ENCODE measurements around the gene ZHX3. TPM values are rescaled to one million over a fixed set of nuclear protein-coding genes. Genes with fewer than 3 reads are reported as not detected.

The ZHX3 gene
- total RNA-seq, 3 donors from 2014 or later, result 6.9 to 11.9 (median 9.9) TPM

- peaks cover 2% of the 10 kb centered on the region for H3K27me3 Mint-ChIP-seq (ENCODE audit: low read depth)
- no peaks in the 10 kb centered on the region for H3K9me3 Mint-ChIP-seq
- no peaks in the 10 kb centered on the region for H3K4me1 Mint-ChIP-seq (ENCODE audit: low read depth)
- no peak overlapping the region for H3K4me3 Mint-ChIP-seq
- DNase-seq (no peak), ATAC-seq (no peak)
- H3K36me3 Mint-ChIP-seq (ENCODE audit: insufficient read depth), result no peaks in the 10 kb centered on the region
These were observed 42.0 kb upstream of the ZHX3 start for GRCh38 chr20:41359541-41360011.

- no peaks in the 10 kb centered on the region for H3K27me3 Mint-ChIP-seq (ENCODE audit: low read depth)
- H3K4me3 Mint-ChIP-seq, result no peak overlapping the region
- no peaks in the 10 kb centered on the region for H3K36me3 Mint-ChIP-seq (ENCODE audit: insufficient read depth)
- no peaks in the 10 kb centered on the region for H3K4me1 Mint-ChIP-seq (ENCODE audit: low read depth)
- H3K9me3 Mint-ChIP-seq, result no peaks in the 10 kb centered on the region
- DNase-seq, result no peak
- ATAC-seq, result no peak
These were observed 41.2 kb upstream of the ZHX3 start for GRCh38 chr20:41358717-41359116.

DNA sequence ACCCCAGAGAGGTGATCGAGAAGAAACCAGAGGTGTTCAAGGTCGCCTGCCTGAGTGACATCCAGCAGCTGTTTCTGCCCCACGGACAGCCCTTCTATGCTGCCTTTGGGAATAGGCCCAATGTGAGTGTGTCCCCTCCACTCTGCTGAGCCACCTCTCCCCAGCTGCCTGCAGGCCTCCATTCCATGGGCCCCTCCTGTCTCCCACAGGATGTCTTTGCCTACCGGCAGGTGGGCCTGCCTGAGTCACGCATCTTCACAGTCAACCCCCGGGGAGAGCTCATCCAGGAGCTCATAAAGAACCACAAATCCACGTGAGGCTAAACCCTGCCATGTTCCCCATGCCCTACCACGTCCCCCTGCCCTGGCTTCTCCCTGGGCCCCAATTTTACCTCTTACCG is 40.7 kb upstream of the ZHX3 start:
- ATAC-seq (no peak), DNase-seq (no peak)
- no peaks in the 10 kb centered on the region for H3K4me1 Mint-ChIP-seq (ENCODE audit: low read depth)
- no peaks in the 10 kb centered on the region for H3K36me3 Mint-ChIP-seq (ENCODE audit: insufficient read depth)
- no peaks in the 10 kb centered on the region for H3K9me3 Mint-ChIP-seq
- H3K4me3 Mint-ChIP-seq, result no peak overlapping the region
- no peaks in the 10 kb centered on the region for H3K27me3 Mint-ChIP-seq (ENCODE audit: low read depth)

DNA sequence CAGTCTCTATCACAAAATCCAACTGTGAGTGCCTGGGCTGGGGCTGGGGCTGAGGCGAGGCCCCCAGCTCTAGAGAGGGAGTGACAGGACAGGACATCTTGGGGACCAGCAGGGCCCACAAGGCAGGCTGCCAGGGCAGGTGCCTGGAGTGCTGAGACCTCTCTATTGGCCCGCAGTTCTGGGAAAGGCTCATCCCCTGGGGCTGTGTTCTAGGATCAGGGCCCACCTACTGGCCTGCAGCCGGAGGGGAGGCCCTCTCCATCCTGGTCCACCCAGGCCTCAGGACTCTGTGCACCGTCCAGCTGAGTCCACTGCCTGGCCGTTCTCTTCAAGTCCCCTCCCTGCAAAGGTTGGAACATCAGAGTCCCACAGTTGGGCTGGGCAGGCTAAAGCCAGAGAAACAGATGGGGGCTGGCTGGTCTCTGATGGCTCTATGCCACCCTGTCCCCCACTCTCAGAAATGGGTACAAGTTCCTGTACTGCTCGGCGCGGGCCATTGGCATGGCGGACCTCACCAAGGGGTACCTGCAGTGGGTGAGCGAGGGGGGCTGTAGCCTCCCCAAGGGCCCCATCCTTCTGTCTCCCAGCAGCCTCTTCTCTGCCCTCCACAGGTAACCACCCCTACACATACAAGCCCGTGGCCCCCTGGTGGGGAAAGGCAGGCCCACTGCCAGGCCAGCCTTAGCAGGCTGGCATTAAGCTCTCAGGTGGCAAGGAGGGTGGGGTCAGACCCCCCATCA is 40.1 kb upstream of the ZHX3 start:
- Mint-ChIP-seq H3K27me3 (ENCODE audit: low read depth) (no peaks in the 10 kb centered on the region), H3K4me1 (ENCODE audit: low read depth) (no peaks in the 10 kb centered on the region), H3K4me3 (no peak overlapping the region), H3K9me3 (no peaks in the 10 kb centered on the region), H3K36me3 (ENCODE audit: insufficient read depth) (no peaks in the 10 kb centered on the region)
- DNase-seq, result no peak
- ATAC-seq, result peak in 1 of 2 donors; percentile 25

DNA sequence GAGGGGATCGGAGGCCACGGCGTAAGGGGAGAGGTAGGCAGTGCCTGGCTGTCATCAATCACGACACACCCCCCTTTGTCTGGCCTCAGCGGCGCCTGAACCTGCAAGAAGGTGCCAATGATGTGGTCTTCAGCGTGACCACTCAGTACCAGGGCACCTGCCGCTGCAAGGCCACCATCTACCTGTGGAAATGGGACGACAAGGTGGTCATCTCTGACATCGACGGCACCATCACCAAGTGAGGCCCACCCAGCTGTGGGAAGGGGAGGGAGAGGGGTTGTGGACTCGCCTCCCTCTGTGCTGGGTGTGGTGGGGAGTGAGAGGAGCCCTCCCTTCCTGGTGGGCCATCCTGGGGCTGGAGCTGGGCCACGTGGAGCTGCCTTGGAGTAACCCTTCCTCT is 39.4 kb upstream of the ZHX3 start:
- no peaks in the 10 kb centered on the region for H3K9me3 Mint-ChIP-seq
- no peak for DNase-seq
- no peak overlapping the region for H3K4me3 Mint-ChIP-seq
- H3K36me3 Mint-ChIP-seq (ENCODE audit: insufficient read depth), result no peaks in the 10 kb centered on the region
- H3K27me3 Mint-ChIP-seq (ENCODE audit: low read depth), result no peaks in the 10 kb centered on the region
- H3K4me1 Mint-ChIP-seq (ENCODE audit: low read depth), result no peaks in the 10 kb centered on the region
- ATAC-seq, result no peak

- ATAC-seq (no peak), DNase-seq (no peak)
- Mint-ChIP-seq H3K27me3 (ENCODE audit: low read depth) (no peaks in the 10 kb centered on the region), H3K4me1 (ENCODE audit: low read depth) (no peaks in the 10 kb centered on the region), H3K36me3 (ENCODE audit: insufficient read depth) (no peaks in the 10 kb centered on the region), H3K9me3 (no peaks in the 10 kb centered on the region), H3K4me3 (no peak overlapping the region)
These were observed 38.2 kb upstream of the ZHX3 start for GRCh38 chr20:41355598-41356203.

GRCh38 chr20:41355192-41355591 is 37.7 kb upstream of the ZHX3 start:
- Mint-ChIP-seq H3K4me3 (no peak overlapping the region), H3K4me1 (ENCODE audit: low read depth) (no peaks in the 10 kb centered on the region), H3K9me3 (no peaks in the 10 kb centered on the region), H3K36me3 (ENCODE audit: insufficient read depth) (no peaks in the 10 kb centered on the region), H3K27me3 (ENCODE audit: low read depth) (no peaks in the 10 kb centered on the region)
- ATAC-seq, result no peak
- no peak for DNase-seq

DNA sequence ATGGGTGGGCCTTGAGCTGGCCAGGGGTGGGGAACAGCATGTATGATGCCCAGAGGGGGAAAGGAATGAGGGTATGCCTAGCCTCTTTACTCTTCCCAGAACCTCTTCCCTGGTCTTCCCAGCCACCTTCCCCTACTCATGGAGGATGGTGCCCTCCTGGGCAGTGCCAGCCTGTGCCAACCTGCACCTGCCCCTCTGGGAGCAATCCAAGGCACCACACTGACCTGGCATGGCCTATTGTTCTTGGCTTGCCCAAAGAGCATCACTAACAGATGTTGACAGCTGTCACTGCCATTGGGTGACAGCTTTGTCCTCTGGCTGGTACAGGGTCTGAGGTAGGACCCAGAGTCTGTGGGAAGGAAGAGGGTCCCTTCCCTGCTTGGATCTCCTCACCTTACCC is 36.0 kb upstream of the ZHX3 start:
- H3K4me3 Mint-ChIP-seq, result no peak overlapping the region
- H3K4me1 Mint-ChIP-seq (ENCODE audit: low read depth), result no peaks in the 10 kb centered on the region
- H3K9me3 Mint-ChIP-seq, result no peaks in the 10 kb centered on the region
- H3K36me3 Mint-ChIP-seq (ENCODE audit: insufficient read depth), result no peaks in the 10 kb centered on the region
- H3K27me3 Mint-ChIP-seq (ENCODE audit: low read depth), result no peaks in the 10 kb centered on the region
- ATAC-seq, result no peak
- no peak for DNase-seq

- H3K4me1 Mint-ChIP-seq (ENCODE audit: low read depth), result no peaks in the 10 kb centered on the region
- ATAC-seq (no peak), DNase-seq (no peak)
- no peaks in the 10 kb centered on the region for H3K27me3 Mint-ChIP-seq (ENCODE audit: low read depth)
- no peak overlapping the region for H3K4me3 Mint-ChIP-seq
- H3K36me3 Mint-ChIP-seq (ENCODE audit: insufficient read depth), result no peaks in the 10 kb centered on the region
- no peaks in the 10 kb centered on the region for H3K9me3 Mint-ChIP-seq
These were observed 35.1 kb upstream of the ZHX3 start for GRCh38 chr20:41352666-41353065.

GRCh38 chr20:41352106-41352505 is 34.6 kb upstream of the ZHX3 start:
- H3K4me1 Mint-ChIP-seq (ENCODE audit: low read depth), result no peaks in the 10 kb centered on the region
- no peak for ATAC-seq
- H3K9me3 Mint-ChIP-seq, result no peaks in the 10 kb centered on the region
- no peak overlapping the region for H3K4me3 Mint-ChIP-seq
- DNase-seq, result no peak
- H3K36me3 Mint-ChIP-seq (ENCODE audit: insufficient read depth), result no peaks in the 10 kb centered on the region
- no peaks in the 10 kb centered on the region for H3K27me3 Mint-ChIP-seq (ENCODE audit: low read depth)

DNA sequence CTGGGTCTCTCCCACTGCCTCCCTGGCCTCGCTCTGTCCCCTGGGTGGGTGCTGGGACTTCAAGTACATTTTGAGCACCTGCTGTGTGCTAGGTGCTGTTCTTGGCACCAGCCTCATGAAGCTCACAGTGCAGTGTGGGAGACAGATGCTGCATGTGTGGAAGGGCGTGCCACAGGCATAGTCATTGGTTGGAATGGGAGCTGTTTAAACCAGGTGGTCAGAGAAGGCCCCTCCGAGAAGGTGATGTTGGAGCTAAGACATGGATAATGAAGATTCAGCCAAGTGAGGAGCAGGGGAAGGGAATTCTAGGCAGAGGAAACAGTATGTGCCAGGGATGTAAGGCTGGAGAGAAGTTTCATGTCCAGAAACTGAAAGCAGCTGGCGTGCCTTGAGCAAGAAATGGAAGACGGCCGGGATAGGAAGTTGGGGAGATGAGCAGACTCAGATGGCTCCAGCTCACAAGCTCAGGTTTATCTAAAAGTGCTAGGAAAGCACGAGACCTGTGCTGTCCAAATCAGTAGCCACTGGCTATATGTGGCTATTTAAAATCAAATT is 33.0 kb upstream of the ZHX3 start:
- Mint-ChIP-seq H3K4me1 (ENCODE audit: low read depth) (no peaks in the 10 kb centered on the region), H3K36me3 (ENCODE audit: insufficient read depth) (no peaks in the 10 kb centered on the region), H3K4me3 (no peak overlapping the region), H3K9me3 (no peaks in the 10 kb centered on the region), H3K27me3 (ENCODE audit: low read depth) (no peaks in the 10 kb centered on the region)
- DNase-seq (no peak), ATAC-seq (no peak)

DNA sequence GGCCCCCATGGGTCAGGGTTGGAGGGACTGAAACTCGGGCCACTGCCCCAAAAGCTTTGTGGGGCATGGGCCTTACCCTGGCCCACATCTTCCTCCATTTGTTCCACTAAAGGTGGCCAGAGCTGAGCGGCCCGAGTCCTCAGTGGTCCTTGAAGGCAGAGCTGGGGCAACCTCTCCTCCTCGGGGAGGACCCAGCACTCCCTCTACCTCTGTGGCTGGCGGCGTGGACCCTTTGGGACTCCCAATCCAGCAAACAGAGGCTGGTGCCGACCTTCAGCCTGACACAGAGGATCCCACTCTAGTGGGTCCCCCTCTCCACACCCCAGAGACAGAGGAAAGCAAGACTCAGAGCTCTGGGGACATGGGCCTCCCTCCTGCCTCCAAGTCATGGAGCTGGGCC is 32.4 kb upstream of the ZHX3 start:
- no peak for DNase-seq
- Mint-ChIP-seq H3K36me3 (ENCODE audit: insufficient read depth) (no peaks in the 10 kb centered on the region), H3K4me3 (no peak overlapping the region), H3K9me3 (no peaks in the 10 kb centered on the region), H3K4me1 (ENCODE audit: low read depth) (no peaks in the 10 kb centered on the region), H3K27me3 (ENCODE audit: low read depth) (no peaks in the 10 kb centered on the region)
- no peak for ATAC-seq

DNA sequence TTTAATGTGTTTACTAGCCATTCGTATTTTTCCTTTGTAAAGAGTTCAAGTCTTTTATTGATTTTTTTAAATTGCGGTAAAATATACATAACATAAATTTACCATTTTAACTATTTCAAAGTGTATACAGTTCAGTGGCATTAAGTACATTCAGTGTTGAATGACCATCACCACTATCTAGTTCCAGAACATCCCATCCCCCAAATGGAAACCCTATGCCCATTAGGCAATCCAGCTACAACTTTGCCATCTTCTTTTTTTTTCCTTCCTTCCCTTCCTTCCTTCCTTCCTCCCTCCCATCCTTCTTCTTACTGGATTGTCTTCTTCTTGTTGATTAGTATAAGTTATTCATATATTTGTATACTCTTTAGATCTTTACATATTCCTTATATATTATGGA is 31.7 kb upstream of the ZHX3 start:
- H3K9me3 Mint-ChIP-seq, result no peaks in the 10 kb centered on the region
- no peaks in the 10 kb centered on the region for H3K36me3 Mint-ChIP-seq (ENCODE audit: insufficient read depth)
- no peaks in the 10 kb centered on the region for H3K4me1 Mint-ChIP-seq (ENCODE audit: low read depth)
- H3K27me3 Mint-ChIP-seq (ENCODE audit: low read depth), result no peaks in the 10 kb centered on the region
- no peak overlapping the region for H3K4me3 Mint-ChIP-seq
- DNase-seq (no peak), ATAC-seq (no peak)

- no peak overlapping the region for H3K4me3 Mint-ChIP-seq
- ATAC-seq (no peak), DNase-seq (no peak)
- H3K9me3 Mint-ChIP-seq, result no peaks in the 10 kb centered on the region
- no peaks in the 10 kb centered on the region for H3K27me3 Mint-ChIP-seq (ENCODE audit: low read depth)
- no peaks in the 10 kb centered on the region for H3K4me1 Mint-ChIP-seq (ENCODE audit: low read depth)
- H3K36me3 Mint-ChIP-seq (ENCODE audit: insufficient read depth), result no peaks in the 10 kb centered on the region
These were observed 31.1 kb upstream of the ZHX3 start for GRCh38 chr20:41348430-41349172.
